Measurements from ENCODE around the gene IGFBP7. TPM values are rescaled to one million over a fixed set of nuclear protein-coding genes. Genes with fewer than 3 reads are reported as not detected.
A peak's percentile ranks its signal among the peaks of the same experiment; 100 is the strongest.

IGFBP7 gene
- total and polyA plus RNA-seq, 2 donors from 2014 or later: 1,703 to 2,157 TPM

DNA sequence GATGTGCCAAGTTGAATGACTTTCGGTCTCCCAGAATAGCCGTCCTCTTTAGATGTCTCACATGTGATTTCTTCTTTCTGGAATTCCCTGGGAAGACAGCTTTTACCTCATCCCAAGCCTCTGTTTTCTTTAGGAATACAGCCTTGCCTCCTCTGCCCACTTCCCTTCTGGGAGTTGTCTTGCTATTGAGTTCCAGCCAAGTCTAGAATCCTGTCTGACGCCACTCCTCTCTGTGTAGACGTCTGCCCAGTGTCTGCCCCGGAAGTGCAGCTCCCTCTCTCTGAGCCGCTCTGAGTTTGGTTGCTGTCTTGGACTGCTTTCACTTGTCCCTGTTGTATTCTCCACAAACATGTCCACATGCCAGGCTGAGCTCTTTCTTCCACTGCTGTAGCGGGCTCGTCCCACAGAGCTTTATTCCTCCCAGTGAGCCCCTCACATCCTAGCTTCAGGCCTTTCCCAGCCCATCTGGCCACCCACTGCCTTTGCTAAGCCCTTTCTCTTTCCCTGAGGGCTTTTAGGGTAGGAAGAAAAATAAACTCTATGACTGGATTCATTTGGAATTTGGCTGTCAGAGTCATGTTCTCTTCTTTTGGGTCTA lies 9.0 kb upstream of the IGFBP7 start:
- intact Hi-C loops (cut with DNase I): no loop called here
- peak; percentile 3 for FAIRE-seq
- Histone ChIP-seq H3K4me1 (ENCODE audit: control insufficient read depth in 2 of 3, insufficient read depth in 2 of 3, low read depth in 1 of 3, low read length in 3 of 3) (peaks cover 0 to 8% (median 0%) of the 10 kb centered on the region in 3 donors), H3K9me3 (ENCODE audit: control insufficient read depth in 2 of 3, insufficient read depth in 1 of 3, low read length in 3 of 3) (peaks cover 0 to 2% (median 0%) of the 10 kb centered on the region in 3 donors), H3K4me3 (ENCODE audit: low read length in 3 of 3) (peak overlapping the region in 1 of 3 donors; percentile 3), H3K27me3 (ENCODE audit: control insufficient read depth, insufficient read depth, low read length) (no peaks in the 10 kb centered on the region), H3K27ac (ENCODE audit: low read depth in 2 of 2, low read length in 2 of 2) (peak overlapping the region; percentile 26 to 84), H3K9ac (ENCODE audit: low read length in 3 of 3) (no peak overlapping the region), H3K36me3 (ENCODE audit: control insufficient read depth in 2 of 3, insufficient read depth in 3 of 3, low read length in 3 of 3) (no peaks in the 10 kb centered on the region)
- DNase-seq: peak in 2 of 5 donors; percentile 58 to 87
- TF ChIP-seq, protein P1, sequence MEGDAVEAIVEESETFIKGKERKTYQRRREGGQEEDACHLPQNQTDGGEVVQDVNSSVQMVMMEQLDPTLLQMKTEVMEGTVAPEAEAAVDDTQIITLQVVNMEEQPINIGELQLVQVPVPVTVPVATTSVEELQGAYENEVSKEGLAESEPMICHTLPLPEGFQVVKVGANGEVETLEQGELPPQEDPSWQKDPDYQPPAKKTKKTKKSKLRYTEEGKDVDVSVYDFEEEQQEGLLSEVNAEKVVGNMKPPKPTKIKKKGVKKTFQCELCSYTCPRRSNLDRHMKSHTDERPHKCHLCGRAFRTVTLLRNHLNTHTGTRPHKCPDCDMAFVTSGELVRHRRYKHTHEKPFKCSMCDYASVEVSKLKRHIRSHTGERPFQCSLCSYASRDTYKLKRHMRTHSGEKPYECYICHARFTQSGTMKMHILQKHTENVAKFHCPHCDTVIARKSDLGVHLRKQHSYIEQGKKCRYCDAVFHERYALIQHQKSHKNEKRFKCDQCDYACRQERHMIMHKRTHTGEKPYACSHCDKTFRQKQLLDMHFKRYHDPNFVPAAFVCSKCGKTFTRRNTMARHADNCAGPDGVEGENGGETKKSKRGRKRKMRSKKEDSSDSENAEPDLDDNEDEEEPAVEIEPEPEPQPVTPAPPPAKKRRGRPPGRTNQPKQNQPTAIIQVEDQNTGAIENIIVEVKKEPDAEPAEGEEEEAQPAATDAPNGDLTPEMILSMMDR (IDR thresholded peaks at IDR 0.05; ENCODE audit: borderline replicate concordance, extremely low read depth, insufficient read depth): no peak

DNA sequence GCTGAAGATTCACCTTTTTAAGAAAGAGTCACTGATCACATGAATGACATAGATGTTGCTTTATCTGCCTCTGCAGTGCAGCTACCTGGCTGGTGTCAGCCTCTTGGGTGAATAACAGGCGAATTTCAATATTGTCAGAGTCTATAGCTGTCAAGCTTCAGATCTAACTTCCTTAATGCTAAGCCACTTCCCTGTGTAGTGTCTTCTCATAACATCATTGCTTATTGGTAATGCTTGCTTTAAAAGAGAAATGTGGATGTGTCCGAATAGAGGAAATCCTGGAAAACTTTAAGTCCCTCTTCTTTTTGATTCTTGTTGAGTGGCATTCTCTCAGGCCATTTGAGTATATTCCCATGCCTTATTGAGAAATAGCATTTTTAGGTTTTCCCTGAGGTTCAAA lies 7.3 kb upstream of the IGFBP7 start:
- Histone ChIP-seq H3K4me1 (ENCODE audit: control insufficient read depth in 2 of 3, insufficient read depth in 2 of 3, low read depth in 1 of 3, low read length in 3 of 3) (peaks cover 0 to 8% (median 0%) of the 10 kb centered on the region in 3 donors), H3K9me3 (ENCODE audit: control insufficient read depth in 2 of 3, insufficient read depth in 1 of 3, low read length in 3 of 3) (no peaks in the 10 kb centered on the region), H3K4me3 (ENCODE audit: low read length in 3 of 3) (no peak overlapping the region), H3K36me3 (ENCODE audit: control insufficient read depth in 2 of 3, insufficient read depth in 3 of 3, low read length in 3 of 3) (no peaks in the 10 kb centered on the region), H3K27ac (ENCODE audit: low read depth in 2 of 2, low read length in 2 of 2) (no peak overlapping the region), H3K27me3 (ENCODE audit: control insufficient read depth, insufficient read depth, low read length) (no peaks in the 10 kb centered on the region), H3K9ac (ENCODE audit: low read length in 3 of 3) (no peak overlapping the region)
- TF ChIP-seq, protein P1 (IDR thresholded peaks at IDR 0.05; ENCODE audit: borderline replicate concordance, extremely low read depth, insufficient read depth): no peak
- intact Hi-C loops (cut with DNase I): no loop called here
- DNase-seq (no peak), FAIRE-seq (no peak)

DNA sequence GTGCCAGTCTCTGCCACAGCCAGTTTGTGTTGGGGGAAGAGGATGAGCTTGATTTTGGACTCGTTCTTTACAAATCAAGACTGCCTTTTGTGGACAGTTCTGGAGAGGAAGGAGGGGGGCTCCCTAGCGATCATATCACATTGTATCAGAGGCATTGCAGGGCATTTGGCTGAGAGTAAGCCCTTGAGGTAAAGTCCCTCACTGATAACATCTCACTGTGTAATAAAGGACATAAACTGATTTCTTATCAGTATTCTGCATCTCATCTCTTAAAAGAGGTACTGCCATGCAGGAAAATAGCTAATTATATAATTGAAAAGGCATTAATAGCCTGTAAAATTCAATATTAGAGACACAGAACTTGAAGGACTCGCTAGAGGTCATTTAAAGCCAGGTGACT lies 6.1 kb upstream of the IGFBP7 start:
- FAIRE-seq (no peak), DNase-seq (no peak)
- Histone ChIP-seq H3K9me3 (ENCODE audit: control insufficient read depth in 2 of 3, insufficient read depth in 1 of 3, low read length in 3 of 3) (no peaks in the 10 kb centered on the region), H3K4me1 (ENCODE audit: control insufficient read depth in 2 of 3, insufficient read depth in 2 of 3, low read depth in 1 of 3, low read length in 3 of 3) (peaks cover 0 to 12% (median 3%) of the 10 kb centered on the region in 3 donors), H3K27me3 (ENCODE audit: control insufficient read depth, insufficient read depth, low read length) (no peaks in the 10 kb centered on the region), H3K9ac (ENCODE audit: low read length in 3 of 3) (no peak overlapping the region), H3K36me3 (ENCODE audit: control insufficient read depth in 2 of 3, insufficient read depth in 3 of 3, low read length in 3 of 3) (no peaks in the 10 kb centered on the region), H3K4me3 (ENCODE audit: low read length in 3 of 3) (no peak overlapping the region), H3K27ac (ENCODE audit: low read depth in 2 of 2, low read length in 2 of 2) (no peak overlapping the region)
- TF ChIP-seq, protein P1 (IDR thresholded peaks at IDR 0.05; ENCODE audit: borderline replicate concordance, extremely low read depth, insufficient read depth): no peak
- intact Hi-C loops (cut with DNase I): no loop called here

DNA sequence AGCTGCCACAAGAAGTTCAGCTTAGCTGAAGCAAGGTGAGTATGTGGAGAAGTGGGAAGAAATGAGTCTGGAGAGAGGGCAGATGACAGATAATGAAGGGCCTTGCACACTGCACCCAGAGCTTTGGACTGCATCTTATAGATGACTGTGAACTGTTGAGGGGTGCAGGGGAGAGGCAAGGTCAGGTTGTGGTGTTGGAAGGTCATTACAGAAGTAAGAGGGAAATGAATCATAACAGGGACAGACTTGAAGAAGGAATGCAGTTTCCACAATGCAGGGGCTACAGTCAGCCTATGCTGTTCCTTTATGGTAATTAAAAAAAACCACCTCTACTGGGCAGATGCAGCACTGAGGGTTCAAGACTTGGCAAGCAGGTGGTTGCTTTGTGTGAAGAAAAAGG lies 4.8 kb upstream of the IGFBP7 start:
- FAIRE-seq: no peak
- DNase-seq: no peak
- no peak overlapping the region for H3K4me3 ChIP-seq (ENCODE audit: low read length in 3 of 3)
- intact Hi-C loops (cut with DNase I): no loop called here
- no peaks in the 10 kb centered on the region for H3K9me3 ChIP-seq (ENCODE audit: control insufficient read depth in 2 of 3, insufficient read depth in 1 of 3, low read length in 3 of 3)
- H3K27ac ChIP-seq (ENCODE audit: low read depth in 2 of 2, low read length in 2 of 2): no peak overlapping the region
- no peaks in the 10 kb centered on the region for H3K27me3 ChIP-seq (ENCODE audit: control insufficient read depth, insufficient read depth, low read length)
- H3K9ac ChIP-seq (ENCODE audit: low read length in 3 of 3): no peak overlapping the region
- H3K4me1 ChIP-seq (ENCODE audit: control insufficient read depth in 2 of 3, insufficient read depth in 2 of 3, low read depth in 1 of 3, low read length in 3 of 3): peaks cover 0 to 16% (median 8%) of the 10 kb centered on the region in 3 donors
- TF ChIP-seq, protein P1 (IDR thresholded peaks at IDR 0.05; ENCODE audit: borderline replicate concordance, extremely low read depth, insufficient read depth): no peak
- no peaks in the 10 kb centered on the region for H3K36me3 ChIP-seq (ENCODE audit: control insufficient read depth in 2 of 3, insufficient read depth in 3 of 3, low read length in 3 of 3)

Measured in kidney (tissue), 14 donors.